ENCODE measurements around the gene NXNL1.

- no peak for TF ChIP-seq ZNF423 (CRISPR knock-in tag; IDR thresholded peaks at IDR 0.05)
- no peak for TF ChIP-seq CTCF (IDR thresholded peaks at IDR 0.05)
- TF ChIP-seq NFE2L1 (CRISPR knock-in tag; IDR thresholded peaks at IDR 0.05), result no peak
- TF ChIP-seq RORB (CRISPR knock-in tag; IDR thresholded peaks at IDR 0.05), result no peak
- TF ChIP-seq MAX (CRISPR knock-in tag; IDR thresholded peaks at IDR 0.05), result no peak
Measured at GRCh38 chr19:17481986-17482385, 21.3 kb upstream of the NXNL1 start.
